Liver (tissue), 9 donors: ENCODE measurements around the gene DNALI1. TPM values are rescaled to one million over a fixed set of nuclear protein-coding genes. Genes with fewer than 3 reads are reported as not detected.

Experiments used
- DNase-seq: peaks from one replicate; pipeline ENCODE4 v3.0.0-alpha.2; 2017; ENCODE audit warnings: low spot score
- H3K27ac ChIP-seq, 2 donors: one replicate each; pipeline ENCODE4 v1.7.0; 2013; ENCODE audit warnings: inconsistent platforms in 2 of 2, low read length in 2 of 2, control low read depth in 1 of 2, low read depth in 1 of 2, mild to moderate bottlenecking in 1 of 2
- H3K27me3 ChIP-seq, 4 donors: one replicate each; pipeline versions ENCODE4 v1.6.1 to v1.7.0; 2013; ENCODE audit warnings: low read length in 3 of 4, inconsistent platforms in 1 of 4, mild to moderate bottlenecking in 1 of 4, moderate library complexity in 1 of 4; ENCODE audit not compliant: control insufficient read depth in 4 of 4, insufficient read depth in 4 of 4
- H3K36me3 ChIP-seq, 4 donors: one replicate each; pipeline versions ENCODE4 v1.6.1 to v1.7.0; 2013; ENCODE audit warnings: low read length in 3 of 4, mild to moderate bottlenecking in 3 of 4, low read depth in 1 of 4, moderate library complexity in 1 of 4; ENCODE audit not compliant: control insufficient read depth in 4 of 4, insufficient read depth in 3 of 4
- H3K4me1 ChIP-seq, 4 donors: one replicate each; pipeline versions ENCODE4 v1.6.1 to v1.7.0; 2013; ENCODE audit warnings: low read length in 3 of 4, mild to moderate bottlenecking in 3 of 4, moderate library complexity in 1 of 4; ENCODE audit not compliant: control insufficient read depth in 4 of 4, insufficient read depth in 4 of 4
- H3K4me3 ChIP-seq, 3 donors: one replicate each; pipeline versions ENCODE4 v1.6.1 to v1.7.0; 2013; ENCODE audit warnings: low read length in 3 of 3, control low read depth in 1 of 3, low read depth in 1 of 3, mild to moderate bottlenecking in 1 of 3
- H3K9ac ChIP-seq, 2 donors: one replicate each; pipeline ENCODE4 v1.7.0; 2013; ENCODE audit warnings: low read length in 2 of 2, mild to moderate bottlenecking in 2 of 2, moderate library complexity in 2 of 2, control low read depth in 1 of 2, low read depth in 1 of 2
- H3K9me3 ChIP-seq, 4 donors: one replicate each; pipeline versions ENCODE4 v1.6.1 to v1.7.0; 2013; ENCODE audit warnings: low read length in 3 of 4; ENCODE audit not compliant: control insufficient read depth in 4 of 4
- FOXA1 ChIP-seq: IDR thresholded peaks from 2 replicates; pipeline ENCODE4 v1.6.1; 2016; ENCODE audit warnings: antibody characterized with exemption
- FOXA2 ChIP-seq: IDR thresholded peaks from 2 replicates; pipeline ENCODE4 v1.6.1; 2016; ENCODE audit warnings: antibody characterized with exemption
- HNF4A ChIP-seq, 2 donors: conservative IDR thresholded peaks; 2 replicates each; pipeline ENCODE4 v1.6.1; 2016; ENCODE audit warnings: antibody characterized with exemption in 2 of 2, mild to moderate bottlenecking in 2 of 2
- HNF4G ChIP-seq: IDR thresholded peaks from 2 replicates; pipeline ENCODE4 v1.6.1; 2016; ENCODE audit warnings: antibody characterized with exemption
- JUND ChIP-seq, 2 donors: IDR thresholded peaks; 2 replicates each; pipeline ENCODE4 v1.6.1; 2016; ENCODE audit warnings: antibody characterized with exemption in 2 of 2
- NR2F2 ChIP-seq: IDR thresholded peaks from 2 replicates; pipeline ENCODE4 v1.6.1; 2016; ENCODE audit warnings: antibody characterized with exemption
- RAD21 ChIP-seq, 2 donors: IDR thresholded peaks; 2 replicates each; pipeline ENCODE4 v1.6.1; 2016; ENCODE audit warnings: antibody characterized with exemption in 2 of 2, mild to moderate bottlenecking in 2 of 2
- RXRA ChIP-seq, 2 donors: IDR thresholded peaks; 2 replicates each; pipeline ENCODE4 v1.6.1; 2017 to 2018; ENCODE audit warnings: antibody characterized with exemption in 2 of 2, mild to moderate bottlenecking in 1 of 2
- YY1 ChIP-seq: IDR thresholded peaks from 2 replicates; pipeline ENCODE4 v1.6.1; 2016; ENCODE audit warnings: antibody characterized with exemption, mild to moderate bottlenecking
- WGBS: extraction: QIAGEN DNeasy Blood & Tissue Kit; methylation state at CpG from one replicate; pipeline ENCODE4 v1.1.7; 2013; 5-methylcytosine and 5-hydroxymethylcytosine counted together
- polyA plus RNA-seq, 2 donors: library from polyadenylated mRNA; stranded (reverse) in 1 of 2; unstranded in 1 of 2; fragments of 200-250 nt in 1 of 2; fragments of >200 nt in 1 of 2; fragmentation: Nextera tagmentation in 1 of 2; extraction: Ambion mirVana in 1 of 2; gene quantifications; one replicate each; pipeline versions ENCODE4 v1.2.1 to v1.2.3, GENCODE V29; 2013 to 2015
- total RNA-seq, 2 donors: library from RNA; depleted of rRNA; stranded (reverse); fragments of >200 nt; gene quantifications; one replicate each; pipeline ENCODE4 v1.2.3, GENCODE V29; 2014
- TF ChIP-seq, protein P1 (sequence below): IDR thresholded peaks from 2 replicates; pipeline ENCODE4 v1.6.1; 2016; ENCODE audit warnings: antibody characterized with exemption
- TF ChIP-seq, protein P2 (sequence below): IDR thresholded peaks from 2 replicates; pipeline ENCODE4 v1.6.1; 2016; ENCODE audit warnings: antibody characterized with exemption, mild to moderate bottlenecking
- TF ChIP-seq, protein P3 (sequence below): fragments of 150-350 bp; IDR thresholded peaks from 2 replicates; pipeline ENCODE4 v1.5.1; 2017; ENCODE audit warnings: improper control_type of control experiment, low read depth, low read length; ENCODE audit not compliant: missing input control
- donor health status: healthy.
- donor health status: healthy.
- donor health status: healthy.
- donor health status: healthy.
- donor health status: healthy.

The DNALI1 gene
- total and polyA plus RNA-seq, 4 donors: 1.5 to 8.6 (median 4.1) TPM

DNA sequence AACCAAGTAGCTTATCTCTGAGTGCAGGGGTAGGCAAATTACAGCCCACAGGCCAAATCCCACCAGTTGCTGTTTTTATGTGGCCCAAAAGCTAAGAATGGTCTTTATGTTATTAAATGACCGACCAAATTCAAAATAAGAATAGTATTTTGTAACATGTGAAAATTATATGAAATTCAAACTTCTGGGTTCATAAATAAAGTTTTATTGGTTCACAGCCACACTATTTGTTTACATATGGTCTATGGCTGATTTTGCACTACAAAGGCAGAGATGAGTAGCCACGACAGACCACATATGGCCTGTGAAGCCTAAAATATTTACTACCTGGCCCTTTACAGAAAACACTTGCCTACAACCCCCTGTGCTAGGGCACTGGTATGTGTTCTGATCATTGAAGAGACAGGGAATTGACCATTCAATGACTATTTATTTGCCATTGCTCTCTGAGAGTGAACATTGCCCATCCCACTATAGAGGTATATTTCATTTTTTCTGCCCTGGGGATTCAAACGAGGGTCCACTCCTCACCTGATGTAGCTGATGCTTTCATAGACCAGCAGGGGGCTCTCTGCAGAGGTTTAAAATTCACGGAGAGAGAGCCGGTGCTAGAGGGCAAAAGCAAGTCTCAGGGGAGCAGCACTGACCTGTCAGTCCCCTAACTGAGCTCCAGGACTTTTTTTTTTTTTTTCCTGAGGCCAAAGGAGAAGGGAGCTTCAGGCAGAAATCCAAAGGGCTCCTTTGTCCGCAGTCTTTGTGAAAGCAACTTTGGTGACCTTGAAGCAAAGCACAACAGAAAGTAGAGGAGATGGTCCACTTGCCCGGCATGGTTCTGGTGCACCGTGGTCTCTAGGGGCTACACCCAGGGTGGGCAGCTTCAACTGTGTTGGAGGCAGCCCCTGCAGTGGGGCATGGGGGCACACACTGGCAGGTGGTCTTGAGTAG is 46.3 kb downstream of the DNALI1 start:
- no peak overlapping the region for H3K4me3 ChIP-seq

DNA sequence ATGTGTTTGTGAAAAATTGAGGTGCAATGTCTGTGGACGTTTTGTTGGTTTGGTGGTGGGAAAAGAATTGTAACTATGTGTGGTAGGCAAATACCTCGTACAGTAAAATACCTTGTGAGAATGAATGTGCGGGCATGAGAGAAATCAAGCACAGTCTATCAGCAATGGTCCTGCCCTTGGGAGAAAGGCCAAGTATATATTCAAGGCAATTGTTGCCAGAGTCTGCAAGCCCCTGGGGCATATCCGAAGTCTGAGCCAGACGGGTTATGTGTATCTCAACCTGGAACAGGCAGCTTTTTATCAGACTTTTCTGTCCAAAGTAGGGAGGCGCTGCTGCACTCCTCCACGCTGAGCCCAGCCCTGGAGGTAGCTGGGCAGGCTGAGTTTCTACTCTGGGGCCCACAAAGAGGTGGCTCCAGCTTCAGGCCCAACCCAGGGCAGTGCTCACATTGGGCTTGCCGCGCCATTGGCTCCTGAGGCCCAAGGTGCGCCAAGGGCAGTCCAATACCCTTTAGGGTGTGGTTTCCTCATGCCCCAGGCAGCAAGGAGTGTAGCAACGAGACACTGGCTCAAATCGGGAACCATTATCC is 48.4 kb downstream of the DNALI1 start:
- H3K36me3 ChIP-seq: no peaks in the 10 kb centered on the region
- H3K9me3 ChIP-seq: no peaks in the 10 kb centered on the region
- H3K27me3 ChIP-seq: no peaks in the 10 kb centered on the region
- H3K4me1 ChIP-seq: peaks cover 0 to 3% (median 1%) of the 10 kb centered on the region in 4 donors
- DNase-seq: no peak
- no peak overlapping the region for H3K27ac ChIP-seq
- H3K4me3 ChIP-seq: no peak overlapping the region
- H3K9ac ChIP-seq: no peak overlapping the region
- TF ChIP-seq NR2F2: no peak
- TF ChIP-seq RXRA (IDR thresholded peaks at IDR 0.05): no peak
- TF ChIP-seq, protein P1, sequence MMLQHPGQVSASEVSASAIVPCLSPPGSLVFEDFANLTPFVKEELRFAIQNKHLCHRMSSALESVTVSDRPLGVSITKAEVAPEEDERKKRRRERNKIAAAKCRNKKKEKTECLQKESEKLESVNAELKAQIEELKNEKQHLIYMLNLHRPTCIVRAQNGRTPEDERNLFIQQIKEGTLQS: no peak
- TF ChIP-seq, protein P2, sequence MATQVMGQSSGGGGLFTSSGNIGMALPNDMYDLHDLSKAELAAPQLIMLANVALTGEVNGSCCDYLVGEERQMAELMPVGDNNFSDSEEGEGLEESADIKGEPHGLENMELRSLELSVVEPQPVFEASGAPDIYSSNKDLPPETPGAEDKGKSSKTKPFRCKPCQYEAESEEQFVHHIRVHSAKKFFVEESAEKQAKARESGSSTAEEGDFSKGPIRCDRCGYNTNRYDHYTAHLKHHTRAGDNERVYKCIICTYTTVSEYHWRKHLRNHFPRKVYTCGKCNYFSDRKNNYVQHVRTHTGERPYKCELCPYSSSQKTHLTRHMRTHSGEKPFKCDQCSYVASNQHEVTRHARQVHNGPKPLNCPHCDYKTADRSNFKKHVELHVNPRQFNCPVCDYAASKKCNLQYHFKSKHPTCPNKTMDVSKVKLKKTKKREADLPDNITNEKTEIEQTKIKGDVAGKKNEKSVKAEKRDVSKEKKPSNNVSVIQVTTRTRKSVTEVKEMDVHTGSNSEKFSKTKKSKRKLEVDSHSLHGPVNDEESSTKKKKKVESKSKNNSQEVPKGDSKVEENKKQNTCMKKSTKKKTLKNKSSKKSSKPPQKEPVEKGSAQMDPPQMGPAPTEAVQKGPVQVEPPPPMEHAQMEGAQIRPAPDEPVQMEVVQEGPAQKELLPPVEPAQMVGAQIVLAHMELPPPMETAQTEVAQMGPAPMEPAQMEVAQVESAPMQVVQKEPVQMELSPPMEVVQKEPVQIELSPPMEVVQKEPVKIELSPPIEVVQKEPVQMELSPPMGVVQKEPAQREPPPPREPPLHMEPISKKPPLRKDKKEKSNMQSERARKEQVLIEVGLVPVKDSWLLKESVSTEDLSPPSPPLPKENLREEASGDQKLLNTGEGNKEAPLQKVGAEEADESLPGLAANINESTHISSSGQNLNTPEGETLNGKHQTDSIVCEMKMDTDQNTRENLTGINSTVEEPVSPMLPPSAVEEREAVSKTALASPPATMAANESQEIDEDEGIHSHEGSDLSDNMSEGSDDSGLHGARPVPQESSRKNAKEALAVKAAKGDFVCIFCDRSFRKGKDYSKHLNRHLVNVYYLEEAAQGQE: no peak
- TF ChIP-seq, protein P3, sequence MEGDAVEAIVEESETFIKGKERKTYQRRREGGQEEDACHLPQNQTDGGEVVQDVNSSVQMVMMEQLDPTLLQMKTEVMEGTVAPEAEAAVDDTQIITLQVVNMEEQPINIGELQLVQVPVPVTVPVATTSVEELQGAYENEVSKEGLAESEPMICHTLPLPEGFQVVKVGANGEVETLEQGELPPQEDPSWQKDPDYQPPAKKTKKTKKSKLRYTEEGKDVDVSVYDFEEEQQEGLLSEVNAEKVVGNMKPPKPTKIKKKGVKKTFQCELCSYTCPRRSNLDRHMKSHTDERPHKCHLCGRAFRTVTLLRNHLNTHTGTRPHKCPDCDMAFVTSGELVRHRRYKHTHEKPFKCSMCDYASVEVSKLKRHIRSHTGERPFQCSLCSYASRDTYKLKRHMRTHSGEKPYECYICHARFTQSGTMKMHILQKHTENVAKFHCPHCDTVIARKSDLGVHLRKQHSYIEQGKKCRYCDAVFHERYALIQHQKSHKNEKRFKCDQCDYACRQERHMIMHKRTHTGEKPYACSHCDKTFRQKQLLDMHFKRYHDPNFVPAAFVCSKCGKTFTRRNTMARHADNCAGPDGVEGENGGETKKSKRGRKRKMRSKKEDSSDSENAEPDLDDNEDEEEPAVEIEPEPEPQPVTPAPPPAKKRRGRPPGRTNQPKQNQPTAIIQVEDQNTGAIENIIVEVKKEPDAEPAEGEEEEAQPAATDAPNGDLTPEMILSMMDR: no peak
- no peak for TF ChIP-seq RAD21 (IDR thresholded peaks at IDR 0.05)
- TF ChIP-seq YY1: no peak
- 76% methylated on average over 12 of the region's 12 CpGs for WGBS

More for the DNA sequence above, 46.3 kb downstream of the DNALI1 start:
- WGBS: 33% methylated on average over 8 of the region's 8 CpGs
- Histone ChIP-seq H3K4me1 (peaks cover 0 to 3% (median 1%) of the 10 kb centered on the region in 4 donors), H3K36me3 (no peaks in the 10 kb centered on the region), H3K9ac (no peak overlapping the region), H3K9me3 (no peaks in the 10 kb centered on the region), H3K27me3 (no peaks in the 10 kb centered on the region), H3K27ac (no peak overlapping the region)
- DNase-seq: no peak
- TF ChIP-seq FOXA2 (no peak), FOXA1 (no peak), JUND (IDR thresholded peaks at IDR 0.05) (no peak), YY1 (no peak), HNF4A (conservative IDR thresholded peaks at IDR 0.05) (no peak), RXRA (IDR thresholded peaks at IDR 0.05) (no peak), RAD21 (IDR thresholded peaks at IDR 0.05) (peak; percentile 67 to 79), HNF4G (no peak)
- TF ChIP-seq, protein P3: peak; percentile 61
- TF ChIP-seq, protein P1: no peak
